Endometrium (tissue), 2 donors: ENCODE measurements around the gene DPYD.
"Not testable (repeated sequence)": the region's sequence is repeated elsewhere in the genome, so short reads cannot be mapped to it uniquely, and the experiment has no call there.

Experiments used
- FAIRE-seq: peaks from 2 replicates; lab custom pipeline; 2012; peaks lifted over from hg19 to GRCh38; lab: Jason Lieb, UNC
- donor health status: control.
- donor health status: control.

DPYD gene

DNA sequence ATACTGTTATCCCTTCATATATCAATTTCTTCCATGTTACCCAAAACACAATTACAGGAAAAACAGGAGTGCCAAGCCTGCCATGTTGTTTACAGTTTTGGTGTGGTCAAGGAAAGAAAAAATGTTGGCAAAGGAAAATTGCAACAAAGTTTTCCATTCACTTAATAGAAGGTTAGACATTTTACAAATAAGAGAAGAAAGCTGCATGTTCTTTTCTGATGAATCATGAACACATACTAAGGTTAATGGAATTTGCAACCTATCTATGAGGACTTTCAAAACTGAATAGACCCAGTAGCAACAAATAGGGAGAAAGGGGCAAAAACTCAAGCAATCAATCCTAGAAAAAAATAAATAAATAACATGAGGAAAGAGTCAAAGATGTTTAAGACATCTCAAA is 556.7 kb downstream of the DPYD start:
- FAIRE-seq: no peak

DNA sequence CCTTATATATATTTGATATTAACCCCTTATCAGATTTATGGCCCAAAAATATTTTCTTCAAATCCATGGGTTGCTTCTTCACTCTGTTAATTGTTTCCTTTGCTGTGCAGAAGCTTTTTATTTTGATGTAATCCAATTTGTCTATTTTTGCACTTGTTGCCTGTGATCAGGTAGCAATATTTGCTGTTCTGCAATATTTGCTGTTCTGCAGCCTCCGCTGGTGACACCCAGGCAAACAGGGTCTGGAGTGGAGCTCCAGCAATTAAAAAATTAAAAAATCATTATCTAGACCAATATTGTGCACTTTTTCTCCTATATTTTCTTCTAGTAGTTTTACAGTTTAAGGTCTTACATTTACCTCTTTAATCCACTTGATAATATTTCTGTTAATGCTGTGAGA is 564.5 kb downstream of the DPYD start:
- no peak for FAIRE-seq

DNA sequence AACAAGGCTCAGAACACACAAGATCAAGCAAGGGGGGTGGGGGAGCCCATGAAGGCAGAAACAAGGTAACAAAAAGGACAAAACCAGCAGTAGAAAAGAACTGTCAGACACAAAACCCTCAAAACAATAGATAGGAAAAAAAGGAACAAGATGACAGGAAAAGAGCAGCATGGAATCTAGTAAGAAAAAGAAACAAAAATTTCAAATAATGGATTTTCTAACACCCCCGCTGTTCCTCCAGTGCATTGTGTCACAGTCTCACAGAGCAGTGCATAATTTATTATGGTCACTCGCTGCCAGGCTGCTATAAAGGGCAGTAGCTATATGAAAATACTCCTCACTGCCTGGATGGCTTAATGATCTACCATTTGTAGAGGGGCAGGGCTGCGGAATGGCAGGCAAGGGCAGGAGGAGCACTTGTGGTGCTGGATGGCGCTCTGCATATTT is 567.9 kb downstream of the DPYD start:
- no peak for FAIRE-seq

DNA sequence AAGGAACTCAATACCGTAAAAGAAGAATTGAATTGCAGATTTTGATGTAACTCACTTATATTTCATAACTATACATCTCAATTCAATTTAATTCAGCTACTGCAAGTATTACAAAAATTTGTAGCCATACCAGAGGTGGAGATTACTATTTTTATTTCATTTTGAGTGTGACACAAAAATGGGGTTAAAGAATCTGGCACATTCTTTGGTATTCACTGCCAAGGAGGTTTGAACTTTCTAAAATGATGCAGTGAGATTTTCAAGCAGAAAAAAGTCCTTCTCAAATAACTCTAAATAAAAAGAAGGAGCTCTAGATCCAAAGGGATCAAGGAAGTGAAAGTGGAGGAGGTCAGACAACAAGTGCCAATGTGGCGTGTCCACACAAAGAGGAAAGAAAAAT is 569.0 kb downstream of the DPYD start:
- no peak for FAIRE-seq

DNA sequence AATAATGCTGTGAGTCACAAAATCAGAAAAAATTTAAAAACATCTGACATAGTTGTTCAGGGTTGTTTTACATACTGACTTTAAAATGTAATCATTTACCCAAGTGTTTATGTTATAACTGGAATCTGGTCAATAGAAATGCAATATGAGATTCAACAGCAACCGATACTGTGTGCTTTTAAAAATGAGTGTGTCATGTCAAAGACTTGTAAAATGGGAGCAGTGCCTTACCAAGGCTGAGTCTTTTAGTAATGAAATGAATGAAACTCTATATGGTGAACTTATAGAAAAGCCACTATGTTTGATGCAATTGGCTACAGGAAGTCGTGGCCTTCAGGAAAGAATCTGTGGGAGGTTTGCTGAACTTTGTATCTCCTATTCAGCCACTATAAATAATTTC is 570.2 kb downstream of the DPYD start:
- no peak for FAIRE-seq

DNA sequence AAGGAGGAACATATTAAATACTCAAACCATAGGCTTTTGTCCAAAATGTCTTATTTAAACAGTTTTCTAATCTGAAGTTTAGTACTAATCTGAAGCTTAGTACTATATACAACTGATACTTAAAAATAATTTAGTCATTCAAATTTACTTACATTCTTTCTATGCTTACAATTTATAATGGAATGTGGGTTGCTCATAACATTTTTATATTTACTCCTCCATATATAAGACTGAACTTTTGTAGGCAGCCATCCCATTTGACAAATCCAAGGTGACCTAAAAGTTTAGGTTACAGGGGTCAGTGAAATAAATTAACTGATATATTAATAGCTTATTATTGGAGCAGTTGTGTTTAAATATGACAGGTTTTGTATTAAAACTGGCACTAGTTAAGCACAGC is 570.6 kb downstream of the DPYD start:
- no peak for FAIRE-seq

DNA sequence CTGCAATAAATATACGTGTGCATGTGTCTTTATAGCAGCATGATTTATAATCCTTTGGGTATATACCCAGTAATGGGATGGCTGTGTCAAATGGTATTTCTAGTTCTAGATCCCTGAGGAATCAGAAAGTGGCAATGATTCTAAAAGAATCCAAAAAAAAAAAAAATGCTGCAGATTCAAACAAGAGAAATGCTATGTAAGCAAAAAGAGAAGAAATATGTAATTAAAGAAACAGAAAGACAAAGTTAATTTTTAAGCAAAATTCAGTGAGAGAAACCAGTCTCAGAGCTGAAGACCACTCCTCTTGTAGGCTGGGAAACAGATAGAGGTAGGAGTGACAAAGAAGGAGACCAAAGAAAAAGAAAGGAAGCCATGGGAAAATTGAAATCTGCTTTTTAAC is 571.0 kb downstream of the DPYD start:
- not testable (repeated sequence) for FAIRE-seq

DNA sequence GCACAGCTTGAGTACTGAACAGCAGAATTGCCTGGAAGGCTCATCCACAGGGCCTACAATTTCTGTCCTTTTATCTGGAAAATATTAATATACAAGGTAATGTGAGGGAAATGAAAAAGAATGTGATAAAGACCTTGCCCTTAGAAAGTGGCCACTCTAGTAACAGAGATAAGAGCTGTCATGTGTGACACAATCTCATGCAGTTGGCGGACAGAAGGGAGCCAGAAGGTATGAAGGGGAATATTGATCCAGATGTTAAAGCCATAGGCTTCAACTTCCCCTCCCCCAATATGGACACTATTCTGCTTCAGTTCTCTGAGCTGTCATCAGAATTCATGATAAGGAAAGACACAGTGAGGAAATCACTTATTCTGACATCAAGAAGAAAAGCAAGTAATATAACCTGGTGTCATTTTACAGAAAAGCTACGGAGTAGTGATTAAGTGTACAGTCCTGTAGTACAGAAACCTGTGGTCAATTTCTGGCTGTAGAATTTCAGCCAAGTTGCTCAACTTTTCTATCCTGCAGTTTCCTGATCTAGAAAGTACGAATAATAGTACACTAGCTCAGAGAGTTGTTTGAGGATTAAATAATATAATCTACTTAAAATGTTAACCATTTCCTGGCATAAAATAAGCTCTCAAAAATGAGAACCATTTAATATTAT is 572.1 kb downstream of the DPYD start:
- no peak for FAIRE-seq

DNA sequence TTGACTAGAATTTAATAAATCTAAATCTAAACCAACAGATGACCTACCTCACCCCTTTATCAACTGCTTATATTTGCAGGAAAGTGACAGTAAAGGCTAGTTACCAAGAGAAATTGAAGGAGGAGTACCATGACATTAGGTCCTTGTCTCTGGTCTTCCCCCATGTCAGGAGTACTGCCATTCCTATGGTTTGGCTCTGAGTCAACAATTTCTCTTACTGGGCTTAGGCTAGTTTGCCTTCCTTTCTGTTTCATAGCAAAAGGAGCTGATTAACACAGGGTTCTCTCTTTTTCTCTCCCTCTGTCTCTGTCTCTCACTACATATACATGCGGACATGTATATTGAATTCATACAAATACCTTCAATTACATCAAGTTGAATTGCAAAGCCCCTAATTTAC is 579.9 kb downstream of the DPYD start:
- FAIRE-seq: no peak

DNA sequence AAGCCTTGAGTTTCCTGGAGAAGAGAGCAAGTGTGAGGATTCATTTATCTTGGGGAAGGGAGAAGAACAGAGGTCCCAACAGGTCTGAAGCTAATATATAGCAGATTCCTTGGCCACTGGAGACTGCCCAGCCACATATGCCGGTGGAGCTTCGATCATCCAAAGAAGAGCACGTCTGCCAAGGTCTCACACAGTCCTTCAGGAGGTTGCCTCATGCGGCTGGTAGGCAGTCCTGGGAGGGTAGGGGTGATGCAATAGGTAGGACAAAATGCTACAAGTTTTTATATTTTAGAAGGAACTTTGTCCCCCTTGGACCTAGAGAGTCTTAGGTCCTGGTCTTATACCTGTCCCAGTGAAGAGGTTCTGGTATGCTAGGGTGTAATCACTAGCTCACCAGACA is 582.5 kb downstream of the DPYD start:
- no peak for FAIRE-seq

DNA sequence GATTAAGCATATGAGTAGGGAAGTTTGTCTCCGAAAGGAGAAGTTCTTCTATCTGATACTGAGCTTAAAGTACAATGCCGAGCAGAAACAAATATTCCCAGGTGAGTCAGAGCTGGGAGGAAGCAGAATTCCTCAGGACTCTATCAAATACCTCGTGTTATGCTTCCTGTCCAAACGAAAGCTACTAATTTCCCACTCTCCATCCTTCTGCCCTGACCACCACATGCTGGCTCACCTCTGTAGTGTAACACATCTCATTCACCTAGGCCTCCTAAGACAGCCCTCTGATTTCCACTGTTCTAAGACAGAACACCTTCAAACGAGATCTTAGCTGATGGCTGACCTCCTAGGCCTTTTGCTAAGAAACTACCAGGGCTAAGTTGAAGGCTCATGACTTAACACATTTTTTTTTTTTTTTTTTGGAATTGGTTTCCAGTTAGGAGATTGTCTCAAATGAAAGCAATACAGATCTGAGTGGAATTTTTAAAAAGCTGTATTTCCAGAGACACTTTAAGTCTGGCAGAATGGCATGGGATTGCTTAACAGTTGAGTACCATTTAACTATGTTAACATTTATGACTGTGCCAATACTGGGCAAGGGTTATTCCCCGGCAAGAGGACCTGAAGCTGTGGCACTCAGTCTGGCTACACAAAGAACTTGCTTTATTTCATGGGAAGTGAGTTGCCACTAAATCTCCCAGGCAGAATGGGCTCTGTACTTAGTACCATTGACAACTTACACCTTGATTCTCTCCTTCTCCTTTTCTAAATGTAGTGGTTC is 583.4 kb downstream of the DPYD start:
- FAIRE-seq: no peak

DNA sequence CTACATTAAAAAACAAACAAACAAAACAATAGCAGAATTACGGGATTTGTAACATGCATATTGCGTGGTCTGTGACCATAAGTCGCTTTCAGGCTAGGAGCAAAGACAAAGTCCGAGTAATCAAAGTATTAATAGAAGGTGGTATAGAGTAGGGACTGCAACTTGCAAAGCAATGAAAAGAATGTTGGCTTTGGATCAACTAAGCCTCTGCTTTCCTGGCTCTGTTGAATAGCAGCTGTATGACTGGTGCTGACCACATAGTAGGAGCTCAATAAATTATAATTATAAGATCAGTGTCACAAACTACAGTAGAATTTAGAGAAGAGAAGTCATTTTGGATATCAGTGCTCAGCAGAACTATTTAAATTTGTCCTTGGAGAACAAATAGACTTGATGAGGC is 586.4 kb downstream of the DPYD start:
- FAIRE-seq: no peak

DNA sequence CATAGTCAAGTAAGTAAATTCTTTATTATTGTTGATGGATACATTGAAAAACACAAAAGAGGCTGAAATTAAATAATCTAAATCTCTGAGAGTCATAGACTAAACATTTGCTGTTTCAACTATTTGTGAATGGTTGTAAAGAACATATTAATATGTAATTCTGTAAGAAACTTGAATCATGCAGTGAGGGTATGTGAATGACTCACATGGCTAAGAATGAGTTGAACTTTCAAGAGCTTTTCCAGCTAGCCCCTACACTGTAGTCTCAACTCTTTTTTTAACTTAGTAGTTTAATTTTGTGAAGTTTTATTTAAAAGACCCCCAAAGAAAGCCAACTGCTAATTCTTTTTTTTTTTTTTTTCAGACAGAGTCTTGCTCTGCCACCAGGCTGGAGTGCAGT is 588.1 kb downstream of the DPYD start:
- FAIRE-seq: no peak

DNA sequence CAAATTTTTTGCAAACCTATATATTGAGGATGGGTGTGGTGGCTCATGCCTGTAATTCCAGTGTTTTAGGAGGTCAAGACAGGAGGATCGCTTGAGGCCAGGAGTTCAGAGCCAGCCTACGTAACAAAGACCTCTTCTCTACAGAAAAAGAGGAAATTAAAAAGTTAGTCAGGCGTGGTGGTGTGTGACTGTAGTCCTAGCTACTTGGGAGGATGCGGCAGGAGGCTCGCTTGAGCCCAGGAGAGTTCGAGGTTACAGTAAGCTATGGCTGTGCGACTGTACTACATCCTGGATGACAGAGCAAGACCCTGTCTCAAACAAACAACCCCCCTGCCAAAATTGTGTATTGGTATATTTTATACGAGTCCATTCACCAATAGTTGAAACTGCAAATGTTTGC is 589.7 kb downstream of the DPYD start:
- no peak for FAIRE-seq

DNA sequence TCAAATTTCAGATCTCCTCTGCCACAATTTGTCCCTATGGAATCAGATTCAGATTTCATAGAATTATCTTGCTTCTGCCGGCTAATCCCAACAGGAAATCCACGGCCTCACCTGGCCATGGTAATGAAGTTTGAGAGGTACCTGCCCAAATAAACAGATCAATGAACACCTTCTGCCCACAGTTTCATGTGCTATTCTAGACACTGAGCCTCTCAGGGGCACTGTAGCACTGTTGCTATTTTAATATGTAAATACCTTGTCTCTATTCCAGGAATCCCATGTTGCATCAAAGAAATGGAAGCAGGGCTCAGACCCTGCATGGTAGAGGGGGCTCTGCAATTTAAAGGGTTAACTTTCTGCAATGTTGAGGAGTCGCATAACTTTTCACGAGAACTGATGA is 606.1 kb downstream of the DPYD start:
- no peak for FAIRE-seq

DNA sequence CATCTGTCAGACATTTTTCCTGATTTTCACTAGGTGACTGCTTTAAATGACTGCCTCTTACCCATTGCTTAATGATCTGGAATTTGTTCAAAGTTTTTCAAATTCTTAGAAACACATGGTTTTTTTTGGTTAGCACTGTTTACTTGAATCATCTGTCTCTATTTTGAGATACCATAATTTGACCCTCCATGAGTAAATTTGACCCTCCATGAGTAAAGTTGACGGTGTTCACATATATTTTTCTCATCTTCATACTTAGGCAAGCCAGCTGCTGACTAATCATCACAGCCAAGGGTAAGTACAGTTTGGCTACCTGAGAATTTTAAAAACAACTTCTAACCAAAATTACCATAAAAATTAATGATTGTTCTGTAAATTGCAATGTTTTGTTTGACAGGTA is 612.7 kb downstream of the DPYD start:
- no peak for FAIRE-seq

DNA sequence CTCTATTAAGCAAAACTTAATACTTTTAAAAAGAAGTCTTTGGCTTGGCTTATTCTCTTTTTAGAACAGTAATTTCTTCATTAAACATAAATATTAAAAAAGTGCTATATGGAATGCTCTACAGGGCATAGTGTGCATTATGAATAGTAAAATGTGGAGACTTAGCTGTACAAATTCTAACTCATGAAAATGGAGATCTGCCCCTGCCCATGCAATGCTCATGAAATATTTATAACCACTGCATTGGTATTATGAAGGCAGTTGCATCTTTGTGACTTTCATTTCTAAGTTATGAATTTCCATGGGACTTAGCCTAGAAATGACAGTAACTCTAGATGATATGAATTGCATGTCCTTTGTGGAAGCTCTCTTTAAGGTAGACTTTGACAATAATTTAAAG is 613.3 kb downstream of the DPYD start:
- no peak for FAIRE-seq

DNA sequence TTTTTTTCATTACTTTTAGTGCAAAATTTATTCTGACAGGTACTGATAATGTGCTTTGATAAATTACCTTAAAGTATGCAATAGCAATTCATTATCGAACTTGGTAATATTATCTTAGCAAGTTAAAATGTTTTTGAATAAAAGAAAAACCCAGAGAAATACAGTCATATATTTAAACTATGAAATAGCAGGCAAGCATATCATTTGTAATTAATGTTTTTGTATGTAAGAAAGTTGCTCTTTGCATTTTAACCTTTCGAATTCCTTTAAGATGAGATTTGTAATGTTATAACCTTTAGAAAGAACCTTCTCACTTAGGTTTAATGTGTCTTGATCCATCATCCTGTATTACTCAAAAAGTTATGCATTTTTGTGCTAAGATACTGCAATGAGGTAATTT is 613.7 kb downstream of the DPYD start:
- FAIRE-seq: no peak

DNA sequence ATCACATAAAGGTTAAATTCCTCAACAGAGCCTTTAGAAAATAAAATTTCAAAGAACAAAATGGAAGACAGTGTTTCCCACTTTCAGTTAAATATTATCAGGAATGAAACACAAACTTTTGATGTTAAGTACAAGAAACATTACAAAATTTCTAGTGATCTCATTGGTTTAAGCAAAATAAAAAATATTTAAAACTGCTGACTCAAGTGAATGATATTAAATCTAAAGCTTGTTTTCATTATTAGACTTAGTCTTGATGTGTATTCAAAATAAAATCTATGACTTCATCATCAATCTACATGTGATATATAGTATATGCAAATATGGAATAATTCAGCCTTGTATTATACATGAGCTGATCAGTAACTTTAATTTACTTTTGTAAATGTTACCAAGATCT is 614.3 kb downstream of the DPYD start:
- FAIRE-seq: no peak

DNA sequence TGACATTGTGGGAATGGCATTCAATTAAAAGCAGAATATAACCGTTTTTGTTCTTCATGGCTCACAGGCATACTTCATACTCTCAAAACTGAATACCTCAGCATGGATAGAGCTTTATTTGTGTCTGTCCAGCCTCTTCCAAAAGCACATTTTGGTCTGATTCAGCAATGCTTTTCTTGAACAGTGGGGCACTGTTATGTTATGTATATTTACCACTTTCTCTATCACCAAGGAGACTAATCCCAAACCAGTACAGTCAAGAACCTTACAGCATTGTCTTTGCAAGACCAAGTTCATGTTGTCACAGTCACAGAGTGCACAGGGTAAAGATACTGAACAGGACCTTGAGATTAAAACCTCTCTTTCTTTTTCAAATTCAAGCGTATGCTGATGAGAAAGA is 616.5 kb downstream of the DPYD start:
- FAIRE-seq: no peak

DNA sequence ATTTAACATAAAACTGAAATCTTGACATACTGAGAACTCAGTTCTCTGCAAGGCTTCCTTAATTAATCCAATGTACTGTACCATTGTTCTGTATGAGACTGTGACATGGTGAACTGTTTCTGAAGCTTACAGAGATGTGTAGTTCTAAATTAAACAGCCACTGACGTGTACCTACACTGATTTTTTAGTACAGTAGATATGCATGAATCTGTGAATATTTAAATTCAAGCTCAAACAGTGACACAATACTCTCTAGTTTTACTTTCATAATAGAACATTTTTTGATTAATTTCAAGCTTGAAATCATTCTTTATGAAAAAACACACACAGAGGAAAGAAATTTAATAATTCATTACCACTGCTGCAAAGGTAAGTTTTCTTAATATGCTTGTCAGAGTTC is 621.9 kb downstream of the DPYD start:
- FAIRE-seq: no peak

DNA sequence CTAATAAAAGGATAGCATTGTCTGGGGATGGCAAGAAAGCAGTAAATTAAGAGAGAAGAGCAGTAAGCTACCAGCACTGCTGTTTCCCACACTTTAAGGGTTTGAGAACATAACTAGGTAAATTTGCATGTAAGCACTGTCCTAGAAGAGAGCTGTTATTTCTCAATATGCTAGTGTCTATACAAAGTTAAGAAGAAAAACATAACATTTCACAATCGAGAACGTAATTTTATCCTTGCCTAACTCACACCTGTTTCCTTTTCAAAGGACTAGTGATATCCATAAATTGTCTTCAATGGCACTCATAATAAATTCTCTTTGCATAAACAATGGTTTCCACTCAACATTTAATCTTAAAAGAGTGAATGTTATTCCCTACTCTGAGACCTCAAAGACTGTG is 623.2 kb downstream of the DPYD start:
- FAIRE-seq: no peak

DNA sequence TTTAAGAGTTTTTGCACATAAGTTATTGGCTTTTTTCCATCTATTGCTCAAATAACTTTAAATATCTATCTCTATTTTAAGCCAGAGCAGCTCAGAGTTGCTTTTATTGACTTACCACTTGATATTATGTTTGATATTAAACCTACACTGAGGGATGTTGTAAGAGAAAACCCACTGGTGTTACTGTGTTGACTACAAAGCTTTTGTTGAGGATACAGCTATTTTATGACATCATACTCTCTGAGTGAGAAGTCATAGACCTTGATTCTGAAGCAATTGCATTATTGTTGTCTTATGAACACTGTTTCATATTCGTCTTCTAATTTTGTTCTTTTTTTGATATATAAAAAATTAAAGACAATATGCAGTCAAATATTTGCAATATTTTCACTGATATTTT is 638.9 kb downstream of the DPYD start:
- FAIRE-seq: no peak
